Measurements from ENCODE around the gene TTC33. TPM values are rescaled to one million over a fixed set of nuclear protein-coding genes. Genes with fewer than 3 reads are reported as not detected.
"Not testable (repeated sequence)": the region's sequence is repeated elsewhere in the genome, so short reads cannot be mapped to it uniquely, and the experiment has no call there.

Gene TTC33
- total RNA-seq, 1 donor from 2014 or later: 22.0 TPM

- no peak for DNase-seq
Measured at GRCh38 chr5:40653221-40654022, 102.3 kb downstream of the TTC33 start.

GRCh38 chr5:40652441-40653220, 103.1 kb downstream of the TTC33 start:
- DNase-seq: no peak

GRCh38 chr5:40651201-40651600, 104.6 kb downstream of the TTC33 start:
- no peak for DNase-seq

GRCh38 chr5:40649463-40650030, 106.2 kb downstream of the TTC33 start:
- no peak for DNase-seq

- no peak for DNase-seq
Measured at GRCh38 chr5:40648150-40648549, 107.6 kb downstream of the TTC33 start.

GRCh38 chr5:40646266-40646665, 109.5 kb downstream of the TTC33 start:
- DNase-seq: no peak

- not testable (repeated sequence) for DNase-seq
Measured at GRCh38 chr5:40639531-40639930, 116.2 kb downstream of the TTC33 start.

GRCh38 chr5:40634593-40634992, 121.2 kb downstream of the TTC33 start:
- no peak for DNase-seq

- DNase-seq: no peak
Measured at GRCh38 chr5:40634154-40634553, 121.6 kb downstream of the TTC33 start.

- DNase-seq: no peak
Measured at GRCh38 chr5:40631236-40631635, 124.5 kb downstream of the TTC33 start.

- no peak for DNase-seq
Measured at GRCh38 chr5:40630126-40630525, 125.6 kb downstream of the TTC33 start.

GRCh38 chr5:40628407-40628806, 127.4 kb downstream of the TTC33 start:
- DNase-seq: no peak

GRCh38 chr5:40627706-40628105, 128.1 kb downstream of the TTC33 start:
- DNase-seq: no peak

- DNase-seq: no peak
Measured at GRCh38 chr5:40626801-40627200, 129.0 kb downstream of the TTC33 start.

- no peak for DNase-seq
Measured at GRCh38 chr5:40623480-40624420, 132.0 kb downstream of the TTC33 start.

GRCh38 chr5:40622463-40623252, 133.1 kb downstream of the TTC33 start:
- no peak for DNase-seq

GRCh38 chr5:40619421-40619820, 136.3 kb downstream of the TTC33 start:
- DNase-seq: no peak

- DNase-seq: no peak
Measured at GRCh38 chr5:40618926-40619325, 136.8 kb downstream of the TTC33 start.

- DNase-seq: no peak
Measured at GRCh38 chr5:40616781-40617180, 139.0 kb downstream of the TTC33 start.

- no peak for DNase-seq
Measured at GRCh38 chr5:40615586-40616170, 140.1 kb downstream of the TTC33 start.

Measured in skin of body (tissue), 2 donors.